DMS153 (cell line): ENCODE data around the gene RGS7BP.

Experiments
- DNase-seq: peaks from one replicate; lab custom pipeline; 2025; lab: John Stamatoyannopoulos, UW

RGS7BP gene

GRCh38 chr5:64505769-64506566 lies at the start of gene RGS7BP:
RGS7BP (plus strand) TSS chr5:64506015; CDS start chr5:64506625, 610 bp downstream.
- peak; percentile 42 for DNase-seq

- no peak for DNase-seq
Observed at GRCh38 chr5:64457846-64458245, 48.0 kb upstream of the RGS7BP start.

- DNase-seq, result no peak
Observed at GRCh38 chr5:64458948-64459347, 46.9 kb upstream of the RGS7BP start.

GRCh38 chr5:64462391-64462790 lies 43.4 kb upstream of the RGS7BP start:
- DNase-seq, result no peak

GRCh38 chr5:64486163-64486562 lies 19.7 kb upstream of the RGS7BP start:
- no peak for DNase-seq

- no peak for DNase-seq
Observed at GRCh38 chr5:64487283-64487682, 18.5 kb upstream of the RGS7BP start.

- DNase-seq, result no peak
Observed at GRCh38 chr5:64489857-64490256, 16.0 kb upstream of the RGS7BP start.

- DNase-seq, result no peak
Observed at GRCh38 chr5:64497386-64497785, 8.4 kb upstream of the RGS7BP start.

- no peak for DNase-seq
Observed at GRCh38 chr5:64502196-64502595, 3.6 kb upstream of the RGS7BP start.

GRCh38 chr5:64506567-64507263 lies 900 bp downstream of the RGS7BP start:
- DNase-seq, result no peak

- no peak for DNase-seq
Observed at GRCh38 chr5:64507264-64507605, 1.4 kb downstream of the RGS7BP start.

GRCh38 chr5:64509828-64510227 lies 4.0 kb downstream of the RGS7BP start:
- no peak for DNase-seq

GRCh38 chr5:64513492-64513891 lies 7.7 kb downstream of the RGS7BP start:
- no peak for DNase-seq

- DNase-seq, result no peak
Observed at GRCh38 chr5:64514612-64515011, 8.8 kb downstream of the RGS7BP start.

- DNase-seq, result no peak
Observed at GRCh38 chr5:64516216-64516615, 10.4 kb downstream of the RGS7BP start.

GRCh38 chr5:64518793-64519192 lies 13.0 kb downstream of the RGS7BP start:
- no peak for DNase-seq

- DNase-seq, result peak; percentile 20
Observed at GRCh38 chr5:64519263-64519662, 13.4 kb downstream of the RGS7BP start.

GRCh38 chr5:64526734-64527439 lies 21.1 kb downstream of the RGS7BP start:
- no peak for DNase-seq

- no peak for DNase-seq
Observed at GRCh38 chr5:64530076-64530475, 24.3 kb downstream of the RGS7BP start.

GRCh38 chr5:64532212-64532611 lies 26.4 kb downstream of the RGS7BP start:
- DNase-seq, result peak; percentile 71

- peak; percentile 11 for DNase-seq
Observed at GRCh38 chr5:64532657-64533056, 26.8 kb downstream of the RGS7BP start.

- no peak for DNase-seq
Observed at GRCh38 chr5:64534033-64534432, 28.2 kb downstream of the RGS7BP start.

- DNase-seq, result no peak
Observed at GRCh38 chr5:64557911-64558310, 52.1 kb downstream of the RGS7BP start.
